Measurements from ENCODE around the gene MTHFSD.

GRCh38 chr16:86520317-86521210 lies 34.5 kb downstream of the MTHFSD start:
- peak in 3 of 12 donors; percentile 0 to 31 (median 3) for TF ChIP-seq CTCF (IDR thresholded peaks at IDR 0.05)
- TF ChIP-seq POLR2A (IDR thresholded peaks at IDR 0.05) = no peak
